CD4-positive, alpha-beta T cell treated with Interleukin-15 for 1 hour (primary cell): ENCODE measurements around the gene CHST2.

Experiments used
- DNase-seq: peaks from one replicate; pipeline ENCODE4 v3.0.0-alpha.2; 2020

Gene CHST2

GRCh38 chr3:143170074-143170473 is 50.5 kb downstream of the CHST2 start:
- DNase-seq, result no peak

- no peak for DNase-seq
Measured at GRCh38 chr3:143170676-143171075, 51.1 kb downstream of the CHST2 start.

- DNase-seq, result no peak
Measured at GRCh38 chr3:143171141-143171980, 51.8 kb downstream of the CHST2 start.

GRCh38 chr3:143172062-143172794 is 52.7 kb downstream of the CHST2 start:
- no peak for DNase-seq

GRCh38 chr3:143172795-143173145 is 53.2 kb downstream of the CHST2 start:
- no peak for DNase-seq

GRCh38 chr3:143173242-143173641 is 53.7 kb downstream of the CHST2 start:
- DNase-seq, result no peak
